GM12874 (cell line): ENCODE measurements around the gene PON2.

Experiments used
- TF ChIP-seq, protein P1 (sequence below): IDR thresholded peaks from 2 replicates; pipeline ENCODE4 v1.5.1; 2011; ENCODE audit warnings: low read depth, mild to moderate bottlenecking, control low read depth, low read length, moderate library complexity; ENCODE audit not compliant: insufficient read depth

PON2 gene

DNA sequence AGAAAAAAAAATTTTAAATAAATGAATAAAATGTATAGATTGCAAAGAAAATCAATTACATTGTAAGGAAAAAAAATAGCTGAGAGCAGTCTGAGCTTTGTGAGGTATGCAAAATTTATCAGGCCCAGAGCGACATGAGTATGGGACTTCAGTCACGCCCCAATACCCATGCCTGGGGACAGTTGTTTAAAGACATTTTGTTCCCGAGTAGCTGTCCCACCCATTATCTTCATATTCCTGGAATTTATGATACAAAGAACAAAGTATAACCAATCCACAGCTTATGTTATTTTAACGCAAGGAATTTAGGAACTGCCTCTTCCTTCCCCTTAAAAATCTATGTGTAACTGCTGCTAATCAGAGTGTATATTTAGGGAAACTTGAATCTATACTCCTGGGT, 1.6 kb upstream of the PON2 start:
- TF ChIP-seq, protein P1, sequence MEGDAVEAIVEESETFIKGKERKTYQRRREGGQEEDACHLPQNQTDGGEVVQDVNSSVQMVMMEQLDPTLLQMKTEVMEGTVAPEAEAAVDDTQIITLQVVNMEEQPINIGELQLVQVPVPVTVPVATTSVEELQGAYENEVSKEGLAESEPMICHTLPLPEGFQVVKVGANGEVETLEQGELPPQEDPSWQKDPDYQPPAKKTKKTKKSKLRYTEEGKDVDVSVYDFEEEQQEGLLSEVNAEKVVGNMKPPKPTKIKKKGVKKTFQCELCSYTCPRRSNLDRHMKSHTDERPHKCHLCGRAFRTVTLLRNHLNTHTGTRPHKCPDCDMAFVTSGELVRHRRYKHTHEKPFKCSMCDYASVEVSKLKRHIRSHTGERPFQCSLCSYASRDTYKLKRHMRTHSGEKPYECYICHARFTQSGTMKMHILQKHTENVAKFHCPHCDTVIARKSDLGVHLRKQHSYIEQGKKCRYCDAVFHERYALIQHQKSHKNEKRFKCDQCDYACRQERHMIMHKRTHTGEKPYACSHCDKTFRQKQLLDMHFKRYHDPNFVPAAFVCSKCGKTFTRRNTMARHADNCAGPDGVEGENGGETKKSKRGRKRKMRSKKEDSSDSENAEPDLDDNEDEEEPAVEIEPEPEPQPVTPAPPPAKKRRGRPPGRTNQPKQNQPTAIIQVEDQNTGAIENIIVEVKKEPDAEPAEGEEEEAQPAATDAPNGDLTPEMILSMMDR: no peak

DNA sequence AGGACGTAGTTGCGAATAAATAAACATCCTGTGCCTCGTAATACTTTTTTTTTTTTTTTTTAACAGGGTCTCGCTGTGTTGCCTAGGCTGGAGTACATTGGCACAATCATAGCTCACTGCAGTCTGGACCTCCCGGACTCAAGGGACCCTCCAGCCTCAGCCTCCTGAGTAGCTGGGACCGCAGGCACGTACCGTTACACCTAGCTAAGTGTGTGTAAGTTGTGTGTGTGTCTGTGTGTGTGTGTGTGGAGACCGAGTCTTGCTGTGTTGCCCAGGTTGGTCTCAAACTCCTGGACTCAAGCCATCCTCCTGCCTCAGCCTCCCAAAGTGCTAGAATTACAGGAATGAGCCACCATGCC, 573 bp upstream of the PON2 start:
- TF ChIP-seq, protein P1: no peak

DNA sequence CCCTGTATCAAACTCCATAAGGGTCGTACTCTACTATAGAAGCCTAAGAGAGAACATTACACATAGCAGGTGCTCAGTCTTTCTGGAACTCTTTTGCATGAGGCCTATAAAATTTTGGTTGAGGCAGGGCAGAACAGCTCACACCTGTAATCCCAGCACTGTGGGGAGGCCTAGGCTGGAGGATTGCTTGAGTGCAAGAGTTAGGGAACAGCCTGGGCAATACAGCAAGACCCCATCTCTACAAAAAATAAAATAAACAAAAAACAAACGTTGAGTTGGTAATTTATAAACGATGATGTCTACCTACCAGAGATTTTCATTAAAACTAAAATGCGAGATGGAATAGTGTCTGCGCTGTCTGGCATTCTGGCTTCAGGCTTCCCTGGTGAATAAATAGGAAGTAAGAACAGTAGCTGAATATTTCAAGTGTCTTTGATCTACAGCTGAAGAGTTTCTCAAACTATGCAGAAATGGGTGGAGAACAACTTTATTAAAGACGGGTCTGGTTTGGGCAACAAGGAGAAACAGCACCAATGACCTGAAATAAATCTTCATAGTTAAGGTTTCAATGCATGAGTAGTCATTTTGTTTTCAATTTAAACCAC, 774 bp downstream of the PON2 start:
- TF ChIP-seq, protein P1: no peak

DNA sequence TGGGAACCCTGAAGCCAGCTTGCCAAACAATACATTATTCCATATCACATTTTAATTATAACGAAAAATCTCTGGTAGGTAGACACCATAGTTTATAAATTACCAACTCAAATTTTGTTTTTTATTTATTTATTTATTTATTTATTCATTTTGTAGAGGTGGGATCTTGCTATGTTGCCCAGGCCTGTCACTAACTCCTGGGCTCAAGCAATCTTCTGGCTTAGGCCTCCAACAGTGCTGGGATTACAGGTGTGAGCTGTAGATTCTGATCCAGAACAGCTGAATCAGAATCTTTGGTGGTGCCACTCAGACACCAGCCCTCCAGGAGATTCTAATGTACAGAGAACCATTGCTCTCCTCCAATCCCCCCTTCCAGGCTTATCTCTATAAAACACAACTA, 1.7 kb downstream of the PON2 start:
- TF ChIP-seq, protein P1: no peak

GRCh38 chr7:95432606-95433005, 2.2 kb downstream of the PON2 start:
- TF ChIP-seq, protein P1: no peak

DNA sequence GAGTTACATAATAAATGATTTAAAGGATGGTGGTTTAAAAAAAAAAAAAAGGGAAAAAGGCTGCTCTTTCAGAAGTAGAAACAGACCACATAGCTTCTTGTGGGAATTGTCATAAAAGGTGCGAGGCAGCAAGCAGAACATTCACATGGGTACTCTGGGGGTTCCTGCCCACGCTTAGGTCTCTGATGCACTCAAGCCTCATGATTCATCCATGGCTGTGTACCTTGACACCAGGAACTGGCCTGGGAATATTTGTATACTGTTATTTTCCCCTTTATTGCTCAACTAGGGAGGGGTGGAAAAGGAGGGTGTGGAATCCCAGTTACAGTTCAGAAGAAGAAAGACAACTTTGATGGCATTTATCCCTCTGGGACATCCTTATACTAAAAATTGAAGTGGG, 4.0 kb downstream of the PON2 start:
- TF ChIP-seq, protein P1: no peak

- TF ChIP-seq, protein P1: no peak
Measured at GRCh38 chr7:95429241-95429990, 5.4 kb downstream of the PON2 start.
